BLaER1 treated with 17β-estradiol and CSF1 and Interleukin-3, amounts not matched to agents 10 nM and 100 nM (cell line): ENCODE data around the gene STX16.

Source experiments
- H3K27ac ChIP-seq, 11 experiments: shearing (Covaris generic); formaldehyde crosslinking; 2 replicates each; pipeline ENCODE4 v1.8.1; 2022
- H3K27me3 ChIP-seq, 11 experiments: shearing (Covaris generic); formaldehyde crosslinking; 2 replicates each; pipeline ENCODE4 v1.8.1; 2022
- H3K36me3 ChIP-seq, 11 experiments: shearing (Covaris generic); formaldehyde crosslinking; 2 replicates each; pipeline ENCODE4 v1.8.1; 2022
- H3K4me1 ChIP-seq, 10 experiments: shearing (Covaris generic); formaldehyde crosslinking; 2 replicates each; pipeline ENCODE4 v1.8.1; 2022
- H3K4me2 ChIP-seq, 11 experiments: shearing (Covaris generic); formaldehyde crosslinking; 2 replicates each; pipeline ENCODE4 v1.8.1; 2022
- H3K4me3 ChIP-seq, 10 experiments: shearing (Covaris generic); formaldehyde crosslinking; 2 replicates each; pipeline ENCODE4 v1.8.1; 2022
- H3K9ac ChIP-seq, 11 experiments: shearing (Covaris generic); formaldehyde crosslinking; 2 replicates each; pipeline ENCODE4 v1.8.1; 2022
- H3K9me3 ChIP-seq, 11 experiments: shearing (Covaris generic); formaldehyde crosslinking; replicated peaks in 1 of 11; 2 replicates each; pipeline ENCODE4 v1.8.1; 2022
- H4K20me1 ChIP-seq, 11 experiments: shearing (Covaris generic); formaldehyde crosslinking; 2 replicates each; pipeline ENCODE4 v1.8.1; 2022
- Cebpa-rat ChIP-seq, 11 experiments: shearing (Covaris generic); IDR thresholded peaks; 2 replicates each; pipeline ENCODE4 v1.8.1; 2022

The STX16 gene

GRCh38 chr20:58616411-58616810 is 34.7 kb upstream of the STX16 start:
- Histone ChIP-seq H3K4me3 (no peak overlapping the region), H3K9me3 (peaks cover 0 to 9% (median 0%) of the 10 kb centered on the region in 11 experiments; a peak in 2 of 22 replicates), H4K20me1 (no peaks in the 10 kb centered on the region), H3K27me3 (no peaks in the 10 kb centered on the region), H3K9ac (no peak overlapping the region), H3K4me1 (peaks cover 5 to 14% (median 12%) of the 10 kb centered on the region in 10 experiments; a peak in 17 of 20 replicates), H3K36me3 (no peaks in the 10 kb centered on the region), H3K27ac (no peak overlapping the region), H3K4me2 (no peak overlapping the region; a peak in 1 of 22 replicates)
- TF ChIP-seq Cebpa-rat (IDR thresholded peaks at IDR 0.05): no peak

GRCh38 chr20:58617158-58617557 is 33.9 kb upstream of the STX16 start:
- H3K9ac ChIP-seq: no peak overlapping the region
- no peak overlapping the region for H3K27ac ChIP-seq
- TF ChIP-seq Cebpa-rat (IDR thresholded peaks at IDR 0.05): no peak
- H3K36me3 ChIP-seq: no peaks in the 10 kb centered on the region
- H3K4me3 ChIP-seq: no peak overlapping the region
- H3K4me2 ChIP-seq: no peak overlapping the region
- no peaks in the 10 kb centered on the region for H4K20me1 ChIP-seq
- peaks cover 0 to 9% (median 0%) of the 10 kb centered on the region in 11 experiments; a peak in 2 of 22 replicates for H3K9me3 ChIP-seq
- no peaks in the 10 kb centered on the region for H3K27me3 ChIP-seq
- H3K4me1 ChIP-seq: peaks cover 5 to 14% (median 12%) of the 10 kb centered on the region in 10 experiments; a peak in 17 of 20 replicates

GRCh38 chr20:58618351-58619076 is 32.6 kb upstream of the STX16 start:
- no peak overlapping the region for H3K27ac ChIP-seq
- no peaks in the 10 kb centered on the region for H4K20me1 ChIP-seq
- TF ChIP-seq Cebpa-rat (IDR thresholded peaks at IDR 0.05): no peak
- peak overlapping the region in 7 of 11 experiments; percentile 44 to 62 (median 57); a peak in 9 of 22 replicates for H3K4me2 ChIP-seq
- no peak overlapping the region for H3K9ac ChIP-seq
- peaks cover 0 to 9% (median 0%) of the 10 kb centered on the region in 11 experiments; a peak in 2 of 22 replicates for H3K9me3 ChIP-seq
- H3K27me3 ChIP-seq: no peaks in the 10 kb centered on the region
- peaks cover 5 to 14% (median 12%) of the 10 kb centered on the region in 10 experiments; a peak in 17 of 20 replicates for H3K4me1 ChIP-seq
- H3K4me3 ChIP-seq: no peak overlapping the region
- no peaks in the 10 kb centered on the region for H3K36me3 ChIP-seq

- peaks cover 0 to 9% (median 0%) of the 10 kb centered on the region in 11 experiments; a peak in 2 of 22 replicates for H3K9me3 ChIP-seq
- no peaks in the 10 kb centered on the region for H3K36me3 ChIP-seq
- peak overlapping the region in 1 of 11 experiments; percentile 34; a peak in 1 of 22 replicates for H3K9ac ChIP-seq
- H3K27me3 ChIP-seq: no peaks in the 10 kb centered on the region
- H3K4me2 ChIP-seq: peak overlapping the region; percentile 10 to 70 (median 54); a peak in 20 of 22 replicates
- H3K4me3 ChIP-seq: no peak overlapping the region
- peaks cover 5 to 14% (median 12%) of the 10 kb centered on the region in 10 experiments; a peak in 17 of 20 replicates for H3K4me1 ChIP-seq
- no peaks in the 10 kb centered on the region for H4K20me1 ChIP-seq
- no peak overlapping the region for H3K27ac ChIP-seq
- TF ChIP-seq Cebpa-rat (IDR thresholded peaks at IDR 0.05): no peak
Observed at GRCh38 chr20:58619077-58619863, 31.8 kb upstream of the STX16 start.

GRCh38 chr20:58619864-58620431 is 31.1 kb upstream of the STX16 start:
- Histone ChIP-seq H3K4me1 (peaks cover 5 to 14% (median 12%) of the 10 kb centered on the region in 10 experiments; a peak in 17 of 20 replicates), H3K9me3 (peaks cover 0 to 9% (median 0%) of the 10 kb centered on the region in 11 experiments; a peak in 2 of 22 replicates), H3K27ac (no peak overlapping the region), H3K36me3 (no peaks in the 10 kb centered on the region), H3K27me3 (no peaks in the 10 kb centered on the region), H3K9ac (no peak overlapping the region), H3K4me3 (no peak overlapping the region), H3K4me2 (peak overlapping the region in 8 of 11 experiments; percentile 42 to 70 (median 57); a peak in 14 of 22 replicates), H4K20me1 (no peaks in the 10 kb centered on the region)
- TF ChIP-seq Cebpa-rat (IDR thresholded peaks at IDR 0.05): no peak

- H3K4me1 ChIP-seq: peaks cover 5 to 21% (median 11%) of the 10 kb centered on the region in 10 experiments; a peak in 17 of 20 replicates
Observed at GRCh38 chr20:58621906-58622548, 29.1 kb upstream of the STX16 start.

GRCh38 chr20:58622671-58623578 is 28.2 kb upstream of the STX16 start:
- H3K27ac ChIP-seq: no peak overlapping the region
- peaks cover 5 to 21% (median 11%) of the 10 kb centered on the region in 10 experiments; a peak in 17 of 20 replicates for H3K4me1 ChIP-seq
- no peak overlapping the region for H3K4me2 ChIP-seq
- no peak for TF ChIP-seq Cebpa-rat (IDR thresholded peaks at IDR 0.05)
- no peak overlapping the region for H3K9ac ChIP-seq
- no peaks in the 10 kb centered on the region for H3K27me3 ChIP-seq
- no peaks in the 10 kb centered on the region; a peak in 2 of 22 replicates for H4K20me1 ChIP-seq
- no peaks in the 10 kb centered on the region for H3K36me3 ChIP-seq
- no peak overlapping the region for H3K4me3 ChIP-seq
- no peaks in the 10 kb centered on the region; a peak in 1 of 22 replicates for H3K9me3 ChIP-seq

More at GRCh38 chr20:58621906-58622548, 29.1 kb upstream of the STX16 start:
- no peak overlapping the region for H3K9ac ChIP-seq
- H3K27ac ChIP-seq: no peak overlapping the region
- H3K36me3 ChIP-seq: no peaks in the 10 kb centered on the region
- peaks cover 0 to 6% (median 0%) of the 10 kb centered on the region in 11 experiments; a peak in 2 of 22 replicates for H3K9me3 ChIP-seq
- H3K27me3 ChIP-seq: no peaks in the 10 kb centered on the region
- no peaks in the 10 kb centered on the region; a peak in 2 of 22 replicates for H4K20me1 ChIP-seq
- H3K4me2 ChIP-seq: no peak overlapping the region
- no peak overlapping the region for H3K4me3 ChIP-seq
- TF ChIP-seq Cebpa-rat (IDR thresholded peaks at IDR 0.05): no peak
